PC-9 (cell line): Measurements from ENCODE around the gene LEMD3. TPM values are rescaled to one million over a fixed set of nuclear protein-coding genes. Genes with fewer than 3 reads are reported as not detected.
"Not testable (repeated sequence)": the region's sequence is repeated elsewhere in the genome, so short reads cannot be mapped to it uniquely, and the experiment has no call there.

Experiments used
- BruUV-seq: library from RNA; stranded (reverse); fragments of 400-500 nt; replicated peaks from 2 replicates; lab custom pipeline; 2021; lab: Mats Ljungman, UMichigan
- CTCF ChIA-PET: fragments of 300-600 bp; sonication (Branson Sonifier 250); formaldehyde crosslinking; loops from one replicate; lab custom pipeline; 2022; ENCODE audit warnings: antibody characterized with exemption; lab: Charles Lee
- POLR2A ChIA-PET: fragments of 300-600 bp; sonication (Branson Sonifier 250); formaldehyde crosslinking; loops from one replicate; lab custom pipeline; 2022; ENCODE audit warnings: antibody characterized with exemption; ENCODE audit not compliant: unreplicated experiment; lab: Charles Lee
- DNase-seq, 2 experiments: peaks; one replicate each; pipeline versions ENCODE4 v3.0.0 to v3.0.0-alpha.2; 2015 to 2022; ENCODE audit warnings: mixed read lengths in 1 of 2
- H2AFZ ChIP-seq: fragments of 200-600 bp; sonication (generic); 2 replicates; pipeline ENCODE4 v1.8.1; 2017; ENCODE audit warnings: antibody characterized with exemption
- H3F3A ChIP-seq: fragments of 200-600 bp; sonication (generic); 2 replicates; pipeline ENCODE4 v1.8.1; 2017; ENCODE audit warnings: antibody characterized with exemption, mild to moderate bottlenecking, low read depth; ENCODE audit not compliant: insufficient read depth
- H3K27ac ChIP-seq: fragments of 200-600 bp; sonication (generic); 2 replicates; pipeline ENCODE4 v1.6.1; 2016; ENCODE audit warnings: mixed run types
- H3K27me3 ChIP-seq: fragments of 200-600 bp; sonication (generic); 2 replicates; pipeline ENCODE4 v1.6.1; 2016; ENCODE audit warnings: low read depth, mixed run types; ENCODE audit not compliant: insufficient read depth
- H3K36me3 ChIP-seq: fragments of 200-600 bp; sonication (generic); 2 replicates; pipeline ENCODE4 v1.6.1; 2016; ENCODE audit warnings: low read depth, mixed run types
- H3K4me1 ChIP-seq: fragments of 200-600 bp; sonication (generic); replicated peaks from 2 replicates; pipeline ENCODE4 v1.6.1; 2016; ENCODE audit warnings: mixed run types; ENCODE audit not compliant: insufficient read depth
- H3K4me2 ChIP-seq: fragments of 200-600 bp; sonication (generic); 2 replicates; pipeline ENCODE4 v1.6.1; 2017; ENCODE audit warnings: mixed run types
- H3K4me3 ChIP-seq: fragments of 200-600 bp; sonication (generic); 2 replicates; pipeline ENCODE4 v1.6.1; 2016; ENCODE audit warnings: mixed run types
- H3K79me2 ChIP-seq: fragments of 200-600 bp; sonication (generic); 2 replicates; pipeline ENCODE4 v1.6.1; 2017; ENCODE audit warnings: low read depth, mixed run types
- H3K9me2 ChIP-seq: fragments of 200-600 bp; sonication (generic); 2 replicates; pipeline ENCODE4 v1.8.1; 2017; ENCODE audit warnings: mild to moderate bottlenecking; ENCODE audit not compliant: insufficient read depth
- H3K9me3 ChIP-seq: fragments of 200-600 bp; sonication (generic); 2 replicates; pipeline ENCODE4 v1.8.1; 2016; ENCODE audit warnings: low read depth; ENCODE audit not compliant: insufficient read depth
- H4K20me1 ChIP-seq: fragments of 200-600 bp; sonication (generic); 2 replicates; pipeline ENCODE4 v1.8.1; 2017; ENCODE audit not compliant: insufficient read depth
- EZH2 ChIP-seq: fragments of 200-600 bp; sonication (generic); IDR thresholded peaks from 2 replicates; pipeline ENCODE4 v1.8.0; 2017; ENCODE audit warnings: antibody characterized with exemption, low read depth
- intact Hi-C: fragments of 100-400 bp; cut with micrococcal nuclease; formaldehyde crosslinking; loops from one replicate; pipeline ENCODE4 v1.10.0; 2022; ENCODE audit not compliant: unreplicated experiment
- total RNA-seq: library from RNA; stranded (reverse); gene quantifications from 2 replicates; pipeline ENCODE4 v1.2.3, GENCODE V29; 2021
- TF ChIP-seq, protein P1 (sequence below): fragments of 200-600 bp; sonication (generic); conservative IDR thresholded peaks from 2 replicates; pipeline ENCODE4 v1.6.1; 2017; ENCODE audit warnings: mixed run types, antibody characterized with exemption, mild to moderate bottlenecking, moderate library complexity

The LEMD3 gene
- total RNA-seq, 1 experiment from 2014 or later = 24.4 TPM

DNA sequence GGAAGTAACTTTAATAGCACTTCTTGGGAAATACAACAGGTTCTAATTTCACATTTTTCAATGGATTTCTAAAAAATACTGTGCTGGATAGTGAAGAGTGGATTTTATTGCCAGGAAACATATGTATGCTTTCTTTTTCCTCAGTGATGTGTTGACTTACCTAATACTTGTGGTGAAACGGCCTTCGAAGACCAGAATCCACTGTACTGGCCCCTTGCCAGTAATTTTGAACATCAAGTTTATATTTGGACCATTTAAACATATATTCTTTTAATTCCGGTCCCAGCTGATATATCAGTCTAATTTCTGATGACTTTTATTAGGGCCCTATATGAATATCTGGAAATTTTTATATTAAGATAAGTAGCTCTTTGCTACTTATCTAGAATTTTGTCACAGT is 110.9 kb downstream of the LEMD3 start:
- no TSS peak for BruUV-seq
- H4K20me1 ChIP-seq = no peaks in the 10 kb centered on the region
- TF ChIP-seq, protein P1, sequence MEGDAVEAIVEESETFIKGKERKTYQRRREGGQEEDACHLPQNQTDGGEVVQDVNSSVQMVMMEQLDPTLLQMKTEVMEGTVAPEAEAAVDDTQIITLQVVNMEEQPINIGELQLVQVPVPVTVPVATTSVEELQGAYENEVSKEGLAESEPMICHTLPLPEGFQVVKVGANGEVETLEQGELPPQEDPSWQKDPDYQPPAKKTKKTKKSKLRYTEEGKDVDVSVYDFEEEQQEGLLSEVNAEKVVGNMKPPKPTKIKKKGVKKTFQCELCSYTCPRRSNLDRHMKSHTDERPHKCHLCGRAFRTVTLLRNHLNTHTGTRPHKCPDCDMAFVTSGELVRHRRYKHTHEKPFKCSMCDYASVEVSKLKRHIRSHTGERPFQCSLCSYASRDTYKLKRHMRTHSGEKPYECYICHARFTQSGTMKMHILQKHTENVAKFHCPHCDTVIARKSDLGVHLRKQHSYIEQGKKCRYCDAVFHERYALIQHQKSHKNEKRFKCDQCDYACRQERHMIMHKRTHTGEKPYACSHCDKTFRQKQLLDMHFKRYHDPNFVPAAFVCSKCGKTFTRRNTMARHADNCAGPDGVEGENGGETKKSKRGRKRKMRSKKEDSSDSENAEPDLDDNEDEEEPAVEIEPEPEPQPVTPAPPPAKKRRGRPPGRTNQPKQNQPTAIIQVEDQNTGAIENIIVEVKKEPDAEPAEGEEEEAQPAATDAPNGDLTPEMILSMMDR = no peak
- no peak for TF ChIP-seq EZH2
- H2AFZ ChIP-seq = no peak overlapping the region
- H3K4me1 ChIP-seq = peaks cover 4% of the 10 kb centered on the region; the same call in 1 of the 2 replicates
- H3K4me3 ChIP-seq = no peak overlapping the region
- 0 out of 2 replicates have a peak, but pooled peaks cover 5% of the 10 kb centered on the region for H3F3A ChIP-seq
- POLR2A ChIA-PET = no interaction called here
- H3K27ac ChIP-seq = no peak overlapping the region
- no peak overlapping the region for H3K4me2 ChIP-seq
- CTCF ChIA-PET = no interaction called here
- H3K9me2 ChIP-seq = no peaks in the 10 kb centered on the region
- peaks cover 18% of the 10 kb centered on the region; the same call in 1 of the 2 replicates for H3K27me3 ChIP-seq
- intact Hi-C loops = loop anchor here (5.0 kb wide), 1 partner anchor 388 kb away; no protein-coding TSS in a partner anchor
- H3K36me3 ChIP-seq = no peaks in the 10 kb centered on the region
- no peaks in the 10 kb centered on the region for H3K9me3 ChIP-seq
- no peaks in the 10 kb centered on the region for H3K79me2 ChIP-seq
- DNase-seq = no peak

DNA sequence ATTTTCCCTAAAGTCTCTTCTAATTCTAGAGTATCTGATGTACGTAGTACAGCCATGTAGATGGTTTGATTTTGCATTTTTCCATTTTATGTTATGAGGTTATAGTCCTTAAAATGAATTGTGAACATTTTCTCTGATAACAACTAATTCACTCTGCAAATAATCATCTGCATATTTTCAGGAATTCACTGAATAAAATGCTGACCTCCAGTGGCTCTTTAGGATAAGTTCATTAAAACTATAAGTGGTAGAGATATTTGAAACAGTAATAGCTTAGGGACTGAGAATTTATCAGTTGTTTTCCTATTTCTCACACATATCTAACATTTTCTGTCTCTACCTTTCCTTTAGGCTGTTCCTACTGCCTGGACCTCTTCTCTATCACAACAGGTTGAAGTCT is 113.5 kb downstream of the LEMD3 start:
- DNase-seq = no peak
- TF ChIP-seq, protein P1 = no peak; the same call in 1 of the 2 replicates
- TF ChIP-seq EZH2 = no peak
- H3K79me2 ChIP-seq = no peaks in the 10 kb centered on the region
- no peaks in the 10 kb centered on the region for H3K36me3 ChIP-seq
- intact Hi-C loops = loop anchor here (5.0 kb wide), 1 partner anchor 391 kb away; no protein-coding TSS in a partner anchor
- H3K9me3 ChIP-seq = no peaks in the 10 kb centered on the region
- POLR2A ChIA-PET = no interaction called here
- H2AFZ ChIP-seq = no peak overlapping the region
- H4K20me1 ChIP-seq = no peaks in the 10 kb centered on the region
- H3F3A ChIP-seq = no peaks in the 10 kb centered on the region
- no peak overlapping the region for H3K4me3 ChIP-seq
- H3K27ac ChIP-seq = no peak overlapping the region
- H3K27me3 ChIP-seq = peaks cover 17% of the 10 kb centered on the region; the same call in 1 of the 2 replicates
- BruUV-seq = no TSS peak
- no peaks in the 10 kb centered on the region for H3K9me2 ChIP-seq
- H3K4me1 ChIP-seq = peaks cover 4% of the 10 kb centered on the region; the same call in 1 of the 2 replicates
- no peak overlapping the region for H3K4me2 ChIP-seq
- CTCF ChIA-PET = no interaction called here

DNA sequence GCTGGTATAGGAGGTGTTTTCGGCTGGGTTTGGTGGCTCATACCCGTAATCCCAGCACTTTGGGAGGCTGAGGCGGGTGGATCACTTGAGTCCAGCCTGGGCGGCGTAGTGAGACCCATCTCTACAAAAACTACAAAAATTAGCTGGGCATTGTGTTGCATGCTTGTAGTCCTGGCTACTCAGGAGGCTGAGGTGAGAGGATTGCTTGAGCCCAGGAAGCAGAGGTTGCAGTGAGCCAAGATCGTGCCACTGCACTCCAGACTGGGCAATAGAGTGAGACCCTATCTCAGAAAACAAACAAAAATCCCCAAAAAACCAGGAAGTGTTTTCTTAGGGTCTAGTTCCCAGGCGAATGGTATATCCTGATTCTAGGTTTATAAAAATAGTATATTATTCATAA is 116.1 kb downstream of the LEMD3 start:
- intact Hi-C loops, DNase-seq, H3K36me3 ChIP-seq, H3K79me2 ChIP-seq, H3K4me1 ChIP-seq, BruUV-seq, POLR2A ChIA-PET, H4K20me1 ChIP-seq, H3K9me3 ChIP-seq, H3K4me3 ChIP-seq, CTCF ChIA-PET, H3K27ac ChIP-seq, H3K9me2 ChIP-seq, H3F3A ChIP-seq, H3K27me3 ChIP-seq, H2AFZ ChIP-seq, H3K4me2 ChIP-seq: not testable (repeated sequence)

DNA sequence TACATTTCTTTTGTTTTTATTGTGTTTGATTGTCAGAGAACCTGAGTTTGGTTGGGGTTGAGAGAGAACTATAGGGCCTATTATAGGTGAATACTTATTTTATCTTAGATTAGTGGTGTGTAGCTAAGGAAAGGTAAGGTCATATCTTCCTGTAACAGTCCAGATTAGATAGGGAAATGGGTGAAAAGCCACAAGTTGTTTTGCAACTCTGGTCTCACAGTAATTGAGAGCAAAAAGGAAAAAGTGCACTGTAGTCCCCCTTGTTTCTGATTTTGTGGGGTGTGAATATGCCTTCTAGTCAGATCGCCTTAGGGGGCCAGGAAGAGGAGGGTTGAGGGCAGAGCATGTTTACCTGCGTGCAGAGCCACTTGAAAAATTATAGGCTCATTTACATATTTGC is 118.0 kb downstream of the LEMD3 start:
- H3K79me2 ChIP-seq = no peaks in the 10 kb centered on the region
- H3K9me2 ChIP-seq = no peaks in the 10 kb centered on the region
- no peak overlapping the region for H3K27ac ChIP-seq
- no peaks in the 10 kb centered on the region for H4K20me1 ChIP-seq
- intact Hi-C loops = no loop called here
- no peaks in the 10 kb centered on the region for H3K36me3 ChIP-seq
- BruUV-seq = no TSS peak
- H3K4me2 ChIP-seq = no peak overlapping the region
- no peak overlapping the region for H3K4me3 ChIP-seq
- no peaks in the 10 kb centered on the region for H3K27me3 ChIP-seq
- ChIA-PET CTCF (no interaction called here), POLR2A (no interaction called here)
- TF ChIP-seq, protein P1 = no peak
- TF ChIP-seq EZH2 = no peak
- H3K9me3 ChIP-seq = no peaks in the 10 kb centered on the region
- no peaks in the 10 kb centered on the region for H3F3A ChIP-seq
- no peak for DNase-seq
- H2AFZ ChIP-seq = no peak overlapping the region
- H3K4me1 ChIP-seq = no peaks in the 10 kb centered on the region
